Glutamatergic neuron (in vitro differentiated cells): ENCODE measurements around the gene PNPLA7. TPM values are rescaled to one million over a fixed set of nuclear protein-coding genes. Genes with fewer than 3 reads are reported as not detected.

Experiments used
- DNase-seq: peaks from one replicate; pipeline ENCODE4 v3.0.0; 2022
- H3K27ac Mint-ChIP-seq: one replicate; pipeline ENCODE4 v1.8.0; 2020; ENCODE audit warnings: mild to moderate bottlenecking, mixed read lengths, inconsistent platforms; ENCODE audit not compliant: unreplicated experiment
- H3K27me3 Mint-ChIP-seq: one replicate; pipeline ENCODE4 v1.8.0; 2020; ENCODE audit warnings: mild to moderate bottlenecking, moderate library complexity, mixed read lengths, inconsistent platforms; ENCODE audit not compliant: unreplicated experiment
- H3K36me3 Mint-ChIP-seq: one replicate; pipeline ENCODE4 v1.8.0; 2020; ENCODE audit warnings: mild to moderate bottlenecking, mixed read lengths, inconsistent platforms; ENCODE audit not compliant: unreplicated experiment
- H3K4me1 Mint-ChIP-seq: one replicate; pipeline ENCODE4 v1.8.0; 2020; ENCODE audit warnings: mild to moderate bottlenecking, low read depth, mixed read lengths, inconsistent platforms; ENCODE audit not compliant: unreplicated experiment
- H3K4me3 Mint-ChIP-seq: one replicate; pipeline ENCODE4 v1.8.0; 2020; ENCODE audit warnings: mild to moderate bottlenecking, mixed read lengths, inconsistent platforms; ENCODE audit not compliant: unreplicated experiment
- H3K9me3 Mint-ChIP-seq: one replicate; pipeline ENCODE4 v1.8.0; 2020; ENCODE audit warnings: mild to moderate bottlenecking, moderate library complexity, mixed read lengths, inconsistent platforms; ENCODE audit not compliant: unreplicated experiment
- total RNA-seq: library from RNA; stranded (reverse); fragmentation: NEBNext Ultra II Directional; extraction: Animal tissue kit (Norgen Biotek cat#: 25700); gene quantifications from one replicate; pipeline ENCODE4 v1.2.1, GENCODE V29; 2021; ENCODE audit not compliant: unreplicated experiment
- TF ChIP-seq, protein P1 (sequence below): fragments of 200-600 bp; sonication (generic); IDR thresholded peaks from one replicate; pipeline ENCODE4 v1.5.0; 2021; ENCODE audit not compliant: partially characterized antibody, unreplicated experiment

Gene PNPLA7
- total RNA-seq, 1 donor from 2014 or later: 6.7 TPM

DNA sequence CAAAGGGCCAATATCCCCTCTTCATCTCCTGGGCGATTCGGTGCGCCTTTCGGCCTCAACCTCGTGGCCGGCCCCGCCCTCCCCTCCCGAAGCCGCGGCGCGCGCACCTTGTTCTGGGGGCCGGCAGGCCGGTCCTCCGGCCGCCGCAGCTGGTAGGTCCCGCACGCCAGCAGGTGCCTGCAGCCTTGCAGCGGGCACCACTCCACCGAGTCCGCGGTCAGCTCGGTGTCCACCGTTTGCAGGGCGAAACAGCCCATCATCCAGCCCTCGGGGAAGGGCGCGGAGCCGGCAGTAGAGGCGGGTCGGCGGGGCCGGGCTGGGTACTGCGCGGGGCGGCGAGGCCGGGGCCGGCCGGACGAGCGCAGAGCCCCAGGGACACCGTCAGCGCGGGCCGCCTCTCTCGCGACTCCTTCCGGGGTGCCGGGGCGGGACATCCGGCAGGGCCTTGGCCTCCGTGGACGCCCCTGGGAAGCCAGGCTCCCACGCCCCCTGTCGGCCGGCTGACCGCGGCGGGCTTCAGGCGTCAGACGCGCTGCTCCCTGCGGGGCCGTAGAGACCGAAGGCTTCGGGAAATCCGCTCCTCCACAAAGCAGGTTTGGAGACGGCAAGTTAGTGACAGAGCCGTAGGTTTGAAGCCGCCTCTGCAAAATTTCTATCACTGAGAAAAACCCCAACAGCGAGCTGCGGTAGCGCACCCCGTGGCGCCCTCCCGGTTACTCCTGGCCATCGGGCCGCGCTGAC is 28.5 kb upstream of the PNPLA7 start, which contains the start of gene DPH7:
TSS of gene DPH7 (minus strand) at position 408 of the 741 bp plus-strand sequence. CDS start at position 260, 148 bp downstream.
- Mint-ChIP-seq H3K9me3 (peaks cover 2% of the 10 kb centered on the region), H3K27ac (peak within 1 kb of the TSS; percentile 38)

DNA sequence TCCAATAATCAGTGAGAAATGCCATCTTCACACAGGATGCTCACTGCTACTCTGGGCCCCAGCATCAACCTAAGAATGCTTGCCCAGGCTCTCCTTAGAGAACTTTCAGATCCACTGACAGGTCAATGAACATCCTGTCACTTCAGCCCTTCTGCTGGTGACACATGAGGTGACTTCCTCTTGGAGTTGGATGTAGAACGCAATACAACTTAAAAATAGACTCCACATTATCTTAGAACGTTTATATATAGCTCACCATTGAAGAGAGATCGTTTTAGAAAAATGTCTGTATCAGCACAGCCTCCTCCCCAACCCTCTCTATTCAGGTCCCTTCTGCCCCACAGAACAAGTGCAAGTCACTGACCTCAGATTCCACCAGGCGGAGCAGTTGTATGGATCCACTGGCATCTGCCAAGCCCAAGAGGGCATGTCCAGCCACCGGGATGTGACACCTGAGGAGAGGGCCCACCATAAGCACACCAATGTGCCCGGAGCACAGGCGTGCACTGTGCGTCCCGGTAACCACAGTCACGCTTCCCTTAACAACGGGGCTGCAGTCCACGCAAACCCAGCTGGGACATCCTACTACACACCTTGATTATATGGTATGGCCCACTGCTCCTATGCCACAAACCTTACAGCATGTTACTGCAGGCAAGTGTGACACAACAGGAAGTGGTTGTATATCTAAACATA is 25.7 kb upstream of the PNPLA7 start:
- H3K9me3 Mint-ChIP-seq: peaks cover 7% of the 10 kb centered on the region
- H3K4me1 Mint-ChIP-seq: peaks cover 16% of the 10 kb centered on the region
- peak overlapping the region; percentile 84 for H3K27ac Mint-ChIP-seq
- peak overlapping the region; percentile 28 for H3K4me3 Mint-ChIP-seq
- TF ChIP-seq, protein P1, sequence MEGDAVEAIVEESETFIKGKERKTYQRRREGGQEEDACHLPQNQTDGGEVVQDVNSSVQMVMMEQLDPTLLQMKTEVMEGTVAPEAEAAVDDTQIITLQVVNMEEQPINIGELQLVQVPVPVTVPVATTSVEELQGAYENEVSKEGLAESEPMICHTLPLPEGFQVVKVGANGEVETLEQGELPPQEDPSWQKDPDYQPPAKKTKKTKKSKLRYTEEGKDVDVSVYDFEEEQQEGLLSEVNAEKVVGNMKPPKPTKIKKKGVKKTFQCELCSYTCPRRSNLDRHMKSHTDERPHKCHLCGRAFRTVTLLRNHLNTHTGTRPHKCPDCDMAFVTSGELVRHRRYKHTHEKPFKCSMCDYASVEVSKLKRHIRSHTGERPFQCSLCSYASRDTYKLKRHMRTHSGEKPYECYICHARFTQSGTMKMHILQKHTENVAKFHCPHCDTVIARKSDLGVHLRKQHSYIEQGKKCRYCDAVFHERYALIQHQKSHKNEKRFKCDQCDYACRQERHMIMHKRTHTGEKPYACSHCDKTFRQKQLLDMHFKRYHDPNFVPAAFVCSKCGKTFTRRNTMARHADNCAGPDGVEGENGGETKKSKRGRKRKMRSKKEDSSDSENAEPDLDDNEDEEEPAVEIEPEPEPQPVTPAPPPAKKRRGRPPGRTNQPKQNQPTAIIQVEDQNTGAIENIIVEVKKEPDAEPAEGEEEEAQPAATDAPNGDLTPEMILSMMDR: no peak
- peaks cover 8% of the 10 kb centered on the region for H3K36me3 Mint-ChIP-seq
- H3K27me3 Mint-ChIP-seq: peaks cover 3% of the 10 kb centered on the region
- no peak for DNase-seq

More for the DNA sequence above, 28.5 kb upstream of the PNPLA7 start, which contains the start of gene DPH7:
- TF ChIP-seq, protein P1: peak; percentile 97
- peaks cover 5% of the 10 kb centered on the region for H3K36me3 Mint-ChIP-seq
- H3K4me1 Mint-ChIP-seq: peaks cover 16% of the 10 kb centered on the region
- DNase-seq: peak; percentile 99
- no peaks in the 10 kb centered on the region for H3K27me3 Mint-ChIP-seq
- H3K4me3 Mint-ChIP-seq: peak within 1 kb of the TSS; percentile 90

DNA sequence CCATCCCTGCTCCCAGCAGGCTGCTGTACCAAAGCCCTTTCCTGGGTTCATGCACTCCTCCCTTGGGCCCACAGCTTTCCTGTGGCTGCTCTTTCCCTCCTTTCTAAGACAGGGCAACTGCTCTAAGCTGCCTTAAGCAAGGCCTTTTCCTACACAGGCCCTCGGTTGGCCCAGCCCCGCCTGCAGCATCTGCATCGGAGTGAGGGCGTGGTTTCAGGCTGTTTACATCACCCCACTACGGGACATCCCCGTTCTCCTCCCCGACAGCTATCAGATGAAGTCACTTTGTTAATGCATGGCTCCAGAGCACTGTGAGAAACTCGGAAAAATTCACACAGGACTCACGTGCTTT is 25.1 kb upstream of the PNPLA7 start:
- TF ChIP-seq, protein P1: no peak
- Mint-ChIP-seq H3K4me1 (peaks cover 14% of the 10 kb centered on the region), H3K4me3 (peak overlapping the region; percentile 28), H3K27me3 (peaks cover 7% of the 10 kb centered on the region), H3K36me3 (peaks cover 8% of the 10 kb centered on the region), H3K9me3 (peaks cover 7% of the 10 kb centered on the region), H3K27ac (peak overlapping the region; percentile 84)
- DNase-seq: no peak

DNA sequence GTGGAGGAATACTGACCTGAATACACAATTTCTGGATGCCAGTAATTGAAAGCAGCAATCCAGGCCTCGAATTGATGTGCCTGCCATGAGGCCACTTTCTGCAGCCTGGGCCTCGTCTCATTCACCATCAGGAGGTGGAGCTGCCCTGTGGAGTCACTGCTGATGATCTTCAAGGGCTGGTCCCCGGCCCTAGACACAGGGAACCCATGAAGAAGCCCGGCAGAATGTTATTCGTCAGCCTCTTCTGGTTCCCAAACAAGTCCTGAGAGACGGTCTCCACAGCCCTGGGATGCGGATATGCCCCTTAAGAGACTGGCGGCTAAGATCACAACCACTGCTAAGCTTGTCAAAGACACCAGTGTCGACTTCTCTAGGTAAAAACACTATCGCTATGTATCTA is 24.0 kb upstream of the PNPLA7 start:
- Mint-ChIP-seq H3K4me1 (peaks cover 13% of the 10 kb centered on the region), H3K27me3 (peaks cover 7% of the 10 kb centered on the region), H3K27ac (no peak overlapping the region), H3K4me3 (no peak overlapping the region), H3K9me3 (peaks cover 7% of the 10 kb centered on the region), H3K36me3 (peaks cover 8% of the 10 kb centered on the region)
- TF ChIP-seq, protein P1: no peak
- DNase-seq: no peak

DNA sequence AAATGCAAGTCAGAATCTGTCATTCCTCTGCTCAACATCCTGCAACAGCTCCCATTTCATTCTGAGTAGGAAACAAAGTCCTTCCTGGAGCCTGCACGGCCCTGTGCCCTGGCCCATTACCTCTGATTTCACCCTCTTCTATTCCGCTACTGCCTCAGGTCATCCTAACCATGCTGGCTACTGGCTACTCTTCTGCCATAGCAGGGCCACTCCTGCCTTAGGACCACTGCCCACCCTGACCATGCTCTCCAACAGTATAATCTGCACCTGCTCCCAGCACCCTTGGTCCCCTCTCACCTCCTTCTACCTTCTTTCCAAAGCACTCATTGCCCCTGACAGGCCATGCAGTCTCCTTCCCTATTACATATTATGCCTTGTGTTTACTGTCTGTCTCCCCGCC is 20.4 kb upstream of the PNPLA7 start:
- no peak overlapping the region for H3K4me3 Mint-ChIP-seq
- TF ChIP-seq, protein P1: no peak
- H3K36me3 Mint-ChIP-seq: peaks cover 6% of the 10 kb centered on the region
- H3K27ac Mint-ChIP-seq: no peak overlapping the region
- H3K4me1 Mint-ChIP-seq: peaks cover 7% of the 10 kb centered on the region
- peaks cover 7% of the 10 kb centered on the region for H3K27me3 Mint-ChIP-seq
- no peak for DNase-seq
- peaks cover 5% of the 10 kb centered on the region for H3K9me3 Mint-ChIP-seq
